ENCODE measurements around the gene URM1.

Gene URM1

DNA sequence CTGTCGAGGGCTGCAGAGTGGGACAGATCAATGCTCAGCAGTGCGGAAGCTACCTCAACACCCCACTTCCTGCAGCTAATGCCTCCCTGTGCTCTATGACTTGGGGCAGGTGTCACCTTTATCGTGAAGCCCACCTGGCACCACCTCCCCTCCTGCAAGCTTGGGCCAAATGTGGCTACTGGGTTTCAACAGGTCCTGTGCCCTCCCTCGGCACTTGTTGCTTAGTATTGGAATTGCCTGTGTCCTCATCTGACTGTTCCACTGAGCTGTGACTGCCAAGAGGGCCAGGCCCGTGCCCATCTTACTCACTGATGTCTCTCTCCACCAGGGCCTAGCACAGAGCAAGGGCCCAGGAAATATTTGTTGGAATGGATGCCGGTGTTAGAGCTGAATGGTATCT lies 21.4 kb upstream of the URM1 start:
- Histone ChIP-seq H3K36me3 (ENCODE audit: control insufficient read depth, insufficient read depth, low read length) (peaks cover 70% of the 10 kb centered on the region), H3K9me3 (ENCODE audit: control insufficient read depth, low read length) (no peaks in the 10 kb centered on the region), H3K4me1 (ENCODE audit: control insufficient read depth, insufficient read depth, low read length, poor library complexity, severe bottlenecking) (no peaks in the 10 kb centered on the region), H3K27ac (ENCODE audit: low read depth, low read length, severe bottlenecking) (no peak overlapping the region), H3K4me3 (ENCODE audit: extremely low read depth, insufficient read depth, low read length, poor library complexity, severe bottlenecking) (no peak overlapping the region)
- WGBS, 2 experiments (ENCODE audit: insufficient coverage in 2 of 2), result 88 to 93% methylated on average over 5 of the region's 6 CpGs

DNA sequence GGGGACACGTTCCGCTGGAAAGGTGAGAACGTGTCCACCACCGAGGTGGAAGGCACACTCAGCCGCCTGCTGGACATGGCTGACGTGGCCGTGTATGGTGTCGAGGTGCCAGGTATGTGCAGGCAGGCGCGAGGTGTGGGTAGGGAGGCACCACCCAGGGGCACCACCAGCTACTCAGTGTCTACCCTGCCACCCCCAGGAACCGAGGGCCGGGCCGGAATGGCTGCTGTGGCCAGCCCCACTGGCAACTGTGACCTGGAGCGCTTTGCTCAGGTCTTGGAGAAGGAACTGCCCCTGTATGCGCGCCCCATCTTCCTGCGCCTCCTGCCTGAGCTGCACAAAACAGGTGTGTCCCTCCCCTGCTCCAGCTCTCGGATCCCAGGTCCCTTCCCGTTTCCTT lies 15.7 kb upstream of the URM1 start:
- no peaks in the 10 kb centered on the region for H3K4me1 ChIP-seq (ENCODE audit: control insufficient read depth, insufficient read depth, low read length, poor library complexity, severe bottlenecking)
- no peaks in the 10 kb centered on the region for H3K9me3 ChIP-seq (ENCODE audit: control insufficient read depth, low read length)
- peaks cover 44% of the 10 kb centered on the region for H3K36me3 ChIP-seq (ENCODE audit: control insufficient read depth, insufficient read depth, low read length)
- H3K27ac ChIP-seq (ENCODE audit: low read depth, low read length, severe bottlenecking), result no peak overlapping the region
- 97% methylated on average over 17 to 18 of the region's 19 CpGs for WGBS, 2 experiments (ENCODE audit: insufficient coverage in 2 of 2)
- no peak overlapping the region for H3K4me3 ChIP-seq (ENCODE audit: extremely low read depth, insufficient read depth, low read length, poor library complexity, severe bottlenecking)

DNA sequence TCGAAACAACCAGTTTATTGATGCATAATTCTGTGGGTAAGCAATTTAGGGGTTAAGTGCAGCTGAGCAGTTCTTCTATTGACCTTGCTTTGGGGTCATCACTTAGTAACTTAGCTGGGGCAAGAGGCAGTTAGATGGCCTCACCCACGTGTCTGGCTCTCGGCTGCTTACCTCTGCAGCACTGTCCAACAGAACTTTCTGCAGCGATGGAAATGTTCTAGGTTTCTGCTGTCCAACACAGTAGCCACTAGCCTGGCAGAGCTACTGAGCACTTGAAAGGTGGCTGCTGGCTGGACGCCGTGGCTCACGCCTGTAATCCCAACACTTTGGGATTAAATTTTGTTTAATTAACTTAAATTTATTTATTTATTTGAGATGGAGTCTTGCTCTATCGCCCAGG lies 13.1 kb upstream of the URM1 start:
- Histone ChIP-seq H3K27ac (ENCODE audit: low read depth, low read length, severe bottlenecking) (no peak overlapping the region), H3K4me3 (ENCODE audit: extremely low read depth, insufficient read depth, low read length, poor library complexity, severe bottlenecking) (no peak overlapping the region), H3K36me3 (ENCODE audit: control insufficient read depth, insufficient read depth, low read length) (peaks cover 33% of the 10 kb centered on the region), H3K9me3 (ENCODE audit: control insufficient read depth, low read length) (no peaks in the 10 kb centered on the region), H3K4me1 (ENCODE audit: control insufficient read depth, insufficient read depth, low read length, poor library complexity, severe bottlenecking) (peaks cover 17% of the 10 kb centered on the region)
- 85 to 100% methylated on average over 3 of the region's 8 CpGs for WGBS, 2 experiments (ENCODE audit: insufficient coverage in 2 of 2)

DNA sequence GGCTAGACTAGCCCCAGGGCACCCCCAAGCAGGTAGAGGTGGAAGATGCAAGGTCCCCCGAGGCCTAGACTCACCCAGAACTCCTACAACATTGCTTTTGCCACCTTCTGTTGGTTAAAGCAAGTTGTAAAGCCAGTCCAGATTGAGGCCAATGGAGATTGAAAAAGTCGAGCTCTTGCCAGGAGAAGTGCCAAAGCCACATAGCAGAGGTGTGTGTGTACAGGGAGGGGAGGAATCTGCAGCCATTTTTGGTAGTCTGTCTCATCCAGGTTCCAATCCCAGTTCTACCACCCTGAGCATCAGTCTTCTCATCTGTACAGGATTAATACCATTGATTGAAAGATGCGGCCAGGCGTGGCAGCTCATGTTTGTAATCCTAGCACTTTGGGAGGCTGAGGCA lies 12.3 kb upstream of the URM1 start:
- no peak overlapping the region for H3K4me3 ChIP-seq (ENCODE audit: extremely low read depth, insufficient read depth, low read length, poor library complexity, severe bottlenecking)
- no peaks in the 10 kb centered on the region for H3K9me3 ChIP-seq (ENCODE audit: control insufficient read depth, low read length)
- H3K27ac ChIP-seq (ENCODE audit: low read depth, low read length, severe bottlenecking), result no peak overlapping the region
- peaks cover 27% of the 10 kb centered on the region for H3K36me3 ChIP-seq (ENCODE audit: control insufficient read depth, insufficient read depth, low read length)
- peaks cover 17% of the 10 kb centered on the region for H3K4me1 ChIP-seq (ENCODE audit: control insufficient read depth, insufficient read depth, low read length, poor library complexity, severe bottlenecking)
- whole genome bisulfite sequencing, 2 experiments (ENCODE audit: insufficient coverage in 2 of 2), result 82 to 90% methylated on average over 2 of the region's 4 CpGs

DNA sequence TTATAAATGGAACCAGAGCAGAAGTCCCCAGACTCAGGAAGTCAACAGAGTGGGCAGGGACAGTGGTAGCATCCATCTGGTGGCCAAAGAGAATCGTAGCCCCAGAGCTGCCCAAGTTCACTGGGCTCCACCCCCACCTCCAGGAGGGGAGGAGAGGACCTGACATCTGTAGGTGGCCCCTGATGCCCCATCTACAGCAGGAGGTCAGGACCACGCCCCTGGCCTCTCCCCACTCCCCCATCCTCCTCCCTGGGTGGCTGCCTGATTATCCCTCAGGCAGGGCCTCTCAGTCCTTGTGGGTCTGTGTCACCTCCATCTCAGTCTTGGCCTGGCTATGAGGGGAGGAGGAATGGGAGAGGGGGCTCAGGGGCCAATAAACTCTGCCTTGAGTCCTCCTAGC lies 10.3 kb upstream of the URM1 start:
- no peak overlapping the region for H3K27ac ChIP-seq (ENCODE audit: low read depth, low read length, severe bottlenecking)

DNA sequence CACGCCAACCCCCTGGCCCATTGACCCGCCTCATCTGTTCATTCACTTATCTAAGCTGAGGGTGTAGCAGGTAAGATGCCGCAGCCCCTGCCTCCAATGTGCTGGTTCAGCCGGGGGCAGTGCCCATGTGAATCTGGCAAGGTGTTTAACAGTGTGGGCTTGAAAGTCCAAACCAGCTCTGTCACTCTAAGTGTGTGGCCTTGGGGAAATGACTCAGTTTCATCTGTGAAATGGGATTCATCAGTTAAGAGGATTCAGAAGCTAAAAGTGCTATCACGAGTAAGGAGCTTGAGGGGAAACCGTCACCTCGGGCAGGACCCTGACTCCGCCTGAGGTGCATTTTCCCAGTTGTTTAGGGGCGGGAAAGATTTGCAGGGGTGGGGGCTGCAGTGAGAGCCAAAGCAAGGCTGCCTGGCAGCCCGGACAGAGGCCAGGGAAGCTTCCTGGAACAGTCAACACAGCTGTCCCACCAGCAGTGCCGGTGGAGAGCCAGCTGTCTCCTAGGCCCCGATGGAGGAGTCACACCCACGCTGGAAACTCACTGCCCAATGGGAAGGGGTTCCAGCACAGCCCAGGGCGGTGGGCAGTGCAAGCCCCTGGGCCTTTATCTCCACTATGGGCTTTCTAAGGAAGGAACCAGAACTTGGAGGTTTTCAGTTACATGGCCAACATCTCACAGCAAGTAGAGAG lies 9.7 kb upstream of the URM1 start:
- H3K36me3 ChIP-seq (ENCODE audit: control insufficient read depth, insufficient read depth, low read length), result peaks cover 6% of the 10 kb centered on the region
- no peak overlapping the region for H3K27ac ChIP-seq (ENCODE audit: low read depth, low read length, severe bottlenecking)
- H3K9me3 ChIP-seq (ENCODE audit: control insufficient read depth, low read length), result no peaks in the 10 kb centered on the region
- peak overlapping the region; percentile 25 for H3K4me3 ChIP-seq (ENCODE audit: extremely low read depth, insufficient read depth, low read length, poor library complexity, severe bottlenecking)
- H3K4me1 ChIP-seq (ENCODE audit: control insufficient read depth, insufficient read depth, low read length, poor library complexity, severe bottlenecking), result peaks cover 24% of the 10 kb centered on the region
- 63 to 69% methylated on average over 12 to 13 of the region's 14 CpGs for WGBS, 2 experiments (ENCODE audit: insufficient coverage in 2 of 2)

More for the DNA sequence above, 10.3 kb upstream of the URM1 start:
- Histone ChIP-seq H3K4me3 (ENCODE audit: extremely low read depth, insufficient read depth, low read length, poor library complexity, severe bottlenecking) (no peak overlapping the region), H3K36me3 (ENCODE audit: control insufficient read depth, insufficient read depth, low read length) (peaks cover 12% of the 10 kb centered on the region), H3K4me1 (ENCODE audit: control insufficient read depth, insufficient read depth, low read length, poor library complexity, severe bottlenecking) (peaks cover 24% of the 10 kb centered on the region), H3K9me3 (ENCODE audit: control insufficient read depth, low read length) (no peaks in the 10 kb centered on the region)
- 88 to 100% methylated on average over 1 of the region's 2 CpGs for WGBS, 2 experiments (ENCODE audit: insufficient coverage in 2 of 2)

DNA sequence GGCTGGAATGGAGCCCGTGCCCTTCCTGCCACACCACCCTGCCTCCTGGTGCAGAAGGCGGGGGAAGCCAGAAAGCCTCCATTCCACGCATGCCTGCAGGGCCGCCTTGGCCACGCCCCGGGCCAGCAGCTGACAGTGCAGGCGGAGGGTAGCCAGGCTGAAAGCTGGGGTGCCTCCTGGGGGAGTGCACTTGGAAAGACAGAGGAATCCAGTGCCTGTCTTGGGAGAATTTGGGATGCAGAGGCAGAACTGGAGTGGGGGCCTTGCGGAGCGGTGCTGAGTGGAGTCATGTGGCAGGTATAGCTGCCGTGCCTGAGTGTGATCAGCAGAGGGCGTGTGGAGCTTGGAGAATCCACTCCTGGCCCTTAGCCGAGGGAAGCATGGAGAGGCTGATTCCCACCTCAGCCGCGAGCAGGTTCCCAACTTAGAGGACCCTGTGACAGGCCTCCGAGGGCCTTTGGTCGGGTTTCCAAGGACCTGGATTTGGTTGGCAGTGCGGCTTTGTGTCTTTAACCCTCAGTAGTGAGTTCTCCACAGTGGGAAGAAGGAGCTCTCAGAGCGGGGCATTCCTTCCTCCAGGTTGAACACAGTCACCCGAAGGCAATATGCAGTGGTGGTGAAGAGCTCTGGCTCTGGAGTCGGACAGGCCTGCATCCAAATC lies 9.1 kb upstream of the URM1 start:
- Histone ChIP-seq H3K27ac (ENCODE audit: low read depth, low read length, severe bottlenecking) (no peak overlapping the region), H3K4me1 (ENCODE audit: control insufficient read depth, insufficient read depth, low read length, poor library complexity, severe bottlenecking) (peaks cover 24% of the 10 kb centered on the region), H3K9me3 (ENCODE audit: control insufficient read depth, low read length) (no peaks in the 10 kb centered on the region), H3K36me3 (ENCODE audit: control insufficient read depth, insufficient read depth, low read length) (peaks cover 6% of the 10 kb centered on the region), H3K4me3 (ENCODE audit: extremely low read depth, insufficient read depth, low read length, poor library complexity, severe bottlenecking) (peak overlapping the region; percentile 25)
- WGBS, 2 experiments (ENCODE audit: insufficient coverage in 2 of 2), result 12 to 15% methylated on average over 16 to 18 of the region's 20 CpGs

DNA sequence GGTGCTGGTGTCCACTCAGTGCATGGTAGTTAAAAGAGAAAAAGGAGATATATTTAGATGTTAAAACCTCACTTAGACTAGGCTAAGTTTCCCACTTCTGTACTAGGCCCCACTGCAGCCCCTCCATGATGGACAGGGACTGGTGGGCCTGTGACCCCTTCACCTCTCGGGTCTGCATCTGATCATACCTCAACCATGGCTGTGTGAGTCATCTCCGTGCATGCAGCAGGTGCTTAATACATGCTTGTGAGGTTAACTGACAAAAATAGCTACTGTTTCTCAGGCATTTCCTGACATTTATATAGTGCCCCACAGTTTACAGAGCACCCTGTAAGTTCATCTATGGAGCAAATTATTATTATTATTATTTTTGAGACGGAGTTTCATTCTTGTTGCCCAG lies 8.4 kb upstream of the URM1 start:
- 78 to 100% methylated on average over 2 of the region's 3 CpGs for WGBS, 2 experiments (ENCODE audit: insufficient coverage in 2 of 2)
- no peaks in the 10 kb centered on the region for H3K9me3 ChIP-seq (ENCODE audit: control insufficient read depth, low read length)
- peaks cover 24% of the 10 kb centered on the region for H3K4me1 ChIP-seq (ENCODE audit: control insufficient read depth, insufficient read depth, low read length, poor library complexity, severe bottlenecking)
- H3K27ac ChIP-seq (ENCODE audit: low read depth, low read length, severe bottlenecking), result no peak overlapping the region
- no peak overlapping the region for H3K4me3 ChIP-seq (ENCODE audit: extremely low read depth, insufficient read depth, low read length, poor library complexity, severe bottlenecking)
- H3K36me3 ChIP-seq (ENCODE audit: control insufficient read depth, insufficient read depth, low read length), result peaks cover 3% of the 10 kb centered on the region

DNA sequence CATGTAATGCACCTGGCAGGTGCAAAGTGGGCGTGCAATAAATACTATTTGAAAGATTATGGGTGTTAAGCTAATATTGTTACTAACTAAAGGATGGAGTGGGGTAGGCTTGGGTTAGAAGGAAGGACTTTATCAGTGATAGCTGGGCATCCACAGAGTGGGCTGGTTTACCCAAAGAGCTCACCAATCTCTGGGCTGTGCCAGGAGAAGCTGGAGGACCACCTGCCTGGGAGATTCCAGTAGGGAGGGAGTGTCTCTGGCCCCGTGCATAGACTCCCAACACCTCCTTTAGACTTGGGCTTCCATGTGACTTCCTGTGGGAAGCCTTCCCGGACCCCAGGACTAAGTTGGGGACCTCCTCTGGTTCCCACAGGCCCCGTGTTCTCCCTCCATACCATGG lies 5.6 kb upstream of the URM1 start:
- WGBS, 2 experiments (ENCODE audit: insufficient coverage in 2 of 2), result 70 to 87% methylated on average over 3 to 4 of the region's 4 CpGs
- Histone ChIP-seq H3K4me1 (ENCODE audit: control insufficient read depth, insufficient read depth, low read length, poor library complexity, severe bottlenecking) (peaks cover 28% of the 10 kb centered on the region), H3K4me3 (ENCODE audit: extremely low read depth, insufficient read depth, low read length, poor library complexity, severe bottlenecking) (no peak overlapping the region), H3K27ac (ENCODE audit: low read depth, low read length, severe bottlenecking) (peak overlapping the region; percentile 67), H3K9me3 (ENCODE audit: control insufficient read depth, low read length) (no peaks in the 10 kb centered on the region), H3K36me3 (ENCODE audit: control insufficient read depth, insufficient read depth, low read length) (no peaks in the 10 kb centered on the region)

DNA sequence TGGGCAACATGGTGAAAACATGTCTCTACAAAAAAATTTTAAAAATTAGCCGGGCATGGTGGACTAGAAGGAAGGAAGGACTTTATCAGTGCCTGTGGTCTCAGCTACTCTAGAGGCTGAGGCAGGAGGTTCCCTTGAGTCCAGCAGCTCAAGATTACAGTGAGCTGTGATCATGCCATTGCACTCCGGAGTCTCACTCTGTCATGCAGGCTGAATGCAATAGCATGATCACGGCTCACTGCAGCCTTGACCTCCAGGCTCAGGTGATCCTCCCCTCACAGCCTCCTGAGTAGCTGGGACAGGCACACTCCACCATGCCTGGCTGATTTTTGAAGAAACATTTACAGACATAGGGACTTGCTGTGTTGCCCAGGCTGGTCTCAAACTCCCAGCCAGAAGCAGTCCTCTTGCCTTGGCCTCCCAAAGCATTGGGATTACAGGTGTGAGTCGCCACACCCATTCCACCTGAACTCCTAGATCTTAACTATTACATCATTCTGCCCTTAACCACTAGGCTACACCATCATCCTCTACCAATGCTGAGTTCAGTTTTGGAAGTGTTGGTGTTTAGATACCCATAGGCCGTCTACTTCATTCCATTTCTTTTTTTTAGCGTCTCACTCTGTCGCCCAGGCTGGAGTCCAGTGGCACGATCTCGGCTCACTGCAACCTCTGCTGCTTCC lies 2.0 kb upstream of the URM1 start:
- Histone ChIP-seq H3K4me3 (ENCODE audit: extremely low read depth, insufficient read depth, low read length, poor library complexity, severe bottlenecking) (no peak overlapping the region), H3K27ac (ENCODE audit: low read depth, low read length, severe bottlenecking) (no peak overlapping the region), H3K9me3 (ENCODE audit: control insufficient read depth, low read length) (no peaks in the 10 kb centered on the region), H3K36me3 (ENCODE audit: control insufficient read depth, insufficient read depth, low read length) (peaks cover 5% of the 10 kb centered on the region), H3K4me1 (ENCODE audit: control insufficient read depth, insufficient read depth, low read length, poor library complexity, severe bottlenecking) (peaks cover 20% of the 10 kb centered on the region)
- WGBS, 2 experiments (ENCODE audit: insufficient coverage in 2 of 2), result 80 to 100% methylated on average over 4 to 7 of the region's 9 CpGs

DNA sequence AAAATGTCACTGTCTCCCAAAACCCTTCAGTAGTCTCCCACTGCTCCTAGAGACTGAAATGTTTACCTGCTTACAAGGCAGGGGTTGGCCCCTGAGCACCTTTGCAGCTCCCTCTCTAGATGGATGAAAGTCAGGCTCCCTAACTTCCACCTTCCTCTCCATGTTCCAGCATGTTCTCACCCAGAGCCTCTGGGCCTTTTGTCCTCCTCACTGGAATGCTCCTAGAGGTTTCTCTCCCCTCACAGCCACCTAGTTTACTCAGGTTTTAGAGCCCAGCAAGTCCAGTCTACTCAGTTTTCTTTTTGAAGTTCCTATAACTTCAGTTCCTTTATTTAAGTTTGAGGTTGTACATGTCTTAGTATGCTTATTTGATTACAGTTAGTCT lies 815 bp upstream of the URM1 start:
- peak overlapping the region; percentile 84 for H3K27ac ChIP-seq (ENCODE audit: low read depth, low read length, severe bottlenecking)
- H3K9me3 ChIP-seq (ENCODE audit: control insufficient read depth, low read length), result no peaks in the 10 kb centered on the region
- H3K36me3 ChIP-seq (ENCODE audit: control insufficient read depth, insufficient read depth, low read length), result peaks cover 15% of the 10 kb centered on the region
- H3K4me3 ChIP-seq (ENCODE audit: extremely low read depth, insufficient read depth, low read length, poor library complexity, severe bottlenecking), result peak overlapping the region; percentile 89
- H3K4me1 ChIP-seq (ENCODE audit: control insufficient read depth, insufficient read depth, low read length, poor library complexity, severe bottlenecking), result peaks cover 13% of the 10 kb centered on the region

Data from mesodermal cell (in vitro differentiated cells).